CD4-positive, alpha-beta T cell treated with Interleukin-1 beta for 1 hour (primary cell): ENCODE results near the gene SNAP29.
"Not testable (repeated sequence)": the region's sequence is repeated elsewhere in the genome, so short reads cannot be mapped to it uniquely, and the experiment has no call there.

ENCODE experiments used
- DNase-seq, 2 donors: peaks; one replicate each; pipeline ENCODE4 v3.0.0-alpha.2; 2020 to 2022

Gene SNAP29

GRCh38 chr22:20836987-20837823, 21.6 kb upstream of the SNAP29 start:
- DNase-seq, result no peak

DNA sequence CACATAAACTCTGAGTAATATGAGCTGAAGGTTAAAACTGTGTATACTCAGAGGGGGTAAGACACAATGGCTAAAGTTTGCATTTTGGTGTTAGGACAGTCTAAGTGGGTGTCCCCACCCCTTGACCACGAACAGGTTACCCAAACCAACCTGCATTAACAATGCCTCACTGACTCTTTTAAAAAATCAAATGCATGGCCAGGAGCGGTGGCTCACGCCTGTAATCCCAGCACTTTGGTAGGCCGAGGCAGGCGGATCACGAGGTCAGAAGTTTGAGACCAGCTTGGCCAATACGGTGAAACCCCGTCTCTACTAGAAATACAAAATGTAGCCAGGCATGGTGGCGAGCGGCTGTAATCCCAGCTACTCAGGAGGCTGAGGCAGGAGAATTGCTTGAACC, 19.5 kb upstream of the SNAP29 start:
- DNase-seq, result not testable (repeated sequence)

- no peak for DNase-seq
These were observed 18.8 kb upstream of the SNAP29 start for GRCh38 chr22:20839837-20840645.

- DNase-seq, result no peak
These were observed 18.0 kb upstream of the SNAP29 start for GRCh38 chr22:20840646-20841371.

DNA sequence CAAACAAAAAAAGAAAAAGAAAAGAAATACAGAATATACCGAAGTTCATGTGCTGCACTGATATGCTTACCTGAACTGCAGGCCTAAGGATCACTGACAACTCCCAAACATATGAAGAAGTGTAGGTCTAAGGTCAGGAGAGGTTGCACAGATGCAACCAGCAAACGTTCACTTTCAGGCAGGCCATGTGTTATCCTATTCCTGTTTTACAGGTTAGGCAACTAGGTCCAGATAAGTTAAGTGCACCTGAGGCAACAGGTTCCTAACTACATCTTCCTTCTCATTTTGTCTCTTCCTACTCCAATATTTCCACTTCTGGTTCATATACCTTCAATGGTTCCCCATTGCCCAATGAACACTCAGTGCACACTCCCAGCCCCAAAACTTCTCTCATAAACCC, 15.3 kb upstream of the SNAP29 start:
- no peak for DNase-seq

- no peak for DNase-seq
These were observed 14.5 kb upstream of the SNAP29 start for GRCh38 chr22:20844055-20845037.

- no peak for DNase-seq
These were observed 11.4 kb upstream of the SNAP29 start for GRCh38 chr22:20847318-20847822.

DNA sequence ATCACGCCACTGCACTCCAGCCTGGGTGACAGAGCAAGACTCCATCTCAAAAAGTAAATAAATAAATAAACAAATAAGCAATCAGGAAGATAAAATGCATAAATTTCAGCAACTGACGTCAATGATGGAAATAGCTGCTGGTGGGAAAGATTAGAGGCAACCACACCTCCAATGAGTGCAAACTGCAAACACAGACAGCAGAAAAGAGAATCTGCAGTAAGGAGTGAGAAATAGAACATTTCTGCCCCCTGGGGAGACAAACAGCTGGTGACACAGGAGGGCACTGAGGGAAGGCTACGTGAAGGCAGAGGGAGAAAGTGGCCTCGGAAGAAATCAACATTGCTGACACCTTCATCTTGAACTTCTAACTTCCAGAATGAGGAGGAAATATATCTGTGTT, 6.7 kb upstream of the SNAP29 start:
- no peak for DNase-seq

- DNase-seq, result no peak
These were observed 6.3 kb upstream of the SNAP29 start for GRCh38 chr22:20852503-20852902.

GRCh38 chr22:20853236-20853660, 5.6 kb upstream of the SNAP29 start:
- no peak for DNase-seq

- DNase-seq, result no peak
These were observed 1.6 kb upstream of the SNAP29 start for GRCh38 chr22:20857247-20857643.

DNA sequence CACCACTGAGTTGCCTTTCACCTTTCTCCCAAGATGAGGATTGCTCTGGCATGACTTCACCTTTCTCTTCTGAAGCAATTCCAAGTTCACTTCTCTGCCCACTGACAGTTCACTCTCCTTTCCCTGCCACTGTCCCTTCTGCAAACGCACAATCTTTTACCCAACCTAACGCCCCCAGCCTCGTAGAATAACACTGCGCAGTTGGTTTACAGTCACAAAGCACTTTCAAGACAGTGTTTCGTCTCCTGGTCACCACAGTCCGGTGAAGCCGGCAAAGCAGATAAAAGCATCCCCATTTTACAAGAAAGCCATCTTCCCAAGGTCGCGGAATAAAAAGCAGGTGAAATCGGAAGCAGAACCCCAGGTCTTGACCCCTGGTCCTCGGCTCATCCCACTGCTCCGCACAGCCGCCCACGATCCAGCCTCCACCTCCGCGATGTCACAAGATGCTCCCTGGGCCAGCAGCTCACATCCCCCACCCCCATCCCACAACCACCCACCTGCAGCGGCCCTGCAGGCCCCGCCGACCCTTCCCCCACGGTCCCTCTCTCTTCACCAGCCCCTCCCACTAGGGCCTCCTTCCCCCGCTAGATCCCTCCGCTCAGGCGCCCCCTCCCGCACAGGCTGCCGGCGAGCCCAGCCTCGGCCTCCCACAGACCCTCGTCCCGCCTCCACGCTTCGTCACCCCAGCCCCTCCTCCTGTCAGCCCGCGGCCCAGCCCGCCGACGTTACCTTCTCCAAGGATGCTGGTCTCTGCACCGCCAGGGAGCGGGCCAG, 781 bp upstream of the SNAP29 start:
- DNase-seq, result peak; percentile 84 to 86

DNA sequence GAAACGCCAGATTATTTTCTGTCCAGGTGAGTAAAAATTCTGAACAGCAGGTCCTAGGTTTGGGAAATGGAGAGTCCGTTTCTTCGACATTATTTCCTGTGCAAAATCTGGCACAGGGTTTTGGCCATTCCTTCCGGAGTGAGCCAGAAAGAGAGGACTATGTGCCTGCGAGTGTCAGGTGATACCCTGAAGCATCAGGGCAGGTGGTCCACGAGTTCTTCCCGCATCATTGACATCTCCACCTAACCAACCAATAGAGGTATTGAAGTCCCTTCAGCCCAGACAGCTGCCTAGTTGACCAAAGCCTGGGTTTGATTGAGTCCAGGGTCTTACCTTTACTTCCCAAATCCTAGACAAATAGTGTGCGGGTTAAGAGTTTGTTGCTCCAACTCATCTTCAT, 808 bp downstream of the SNAP29 start:
- no peak for DNase-seq

- no peak for DNase-seq
These were observed 3.7 kb downstream of the SNAP29 start for GRCh38 chr22:20862540-20862939.

GRCh38 chr22:20863366-20863765, 4.6 kb downstream of the SNAP29 start:
- DNase-seq, result no peak

DNA sequence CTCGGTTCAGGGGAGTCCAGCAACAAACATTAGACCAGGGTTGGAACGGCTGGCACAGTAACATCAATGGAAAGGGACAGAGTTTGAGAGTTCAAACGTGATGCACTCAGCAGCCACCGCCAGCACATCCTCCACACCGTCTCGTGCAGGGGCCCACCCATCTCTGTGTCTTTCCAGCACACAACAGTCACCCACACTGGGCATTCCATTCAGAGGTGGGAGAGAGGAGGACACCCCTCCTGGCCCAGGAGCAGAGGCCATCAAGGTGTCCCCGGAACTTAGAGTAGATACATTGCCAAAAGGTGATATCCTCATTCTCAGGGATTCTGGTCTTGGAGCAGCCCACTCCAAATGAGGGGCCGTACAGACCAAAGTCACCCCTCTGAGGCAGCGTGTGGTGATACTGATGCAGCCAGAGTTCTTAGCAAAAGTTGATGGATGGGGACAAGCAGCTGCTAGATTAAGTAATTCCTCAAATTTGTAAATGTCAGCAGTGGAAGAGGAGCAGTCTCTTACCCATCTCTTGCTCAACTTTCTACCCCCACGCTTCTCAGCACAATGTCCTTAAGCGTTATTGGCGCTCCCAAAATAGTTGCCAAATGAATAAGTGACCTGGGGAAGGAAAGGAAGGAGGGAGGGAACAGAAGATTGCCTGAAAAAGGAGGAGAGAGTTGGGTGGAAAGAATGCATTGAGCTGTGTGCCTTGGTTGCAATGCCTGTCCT, 5.5 kb downstream of the SNAP29 start:
- DNase-seq, result no peak

DNA sequence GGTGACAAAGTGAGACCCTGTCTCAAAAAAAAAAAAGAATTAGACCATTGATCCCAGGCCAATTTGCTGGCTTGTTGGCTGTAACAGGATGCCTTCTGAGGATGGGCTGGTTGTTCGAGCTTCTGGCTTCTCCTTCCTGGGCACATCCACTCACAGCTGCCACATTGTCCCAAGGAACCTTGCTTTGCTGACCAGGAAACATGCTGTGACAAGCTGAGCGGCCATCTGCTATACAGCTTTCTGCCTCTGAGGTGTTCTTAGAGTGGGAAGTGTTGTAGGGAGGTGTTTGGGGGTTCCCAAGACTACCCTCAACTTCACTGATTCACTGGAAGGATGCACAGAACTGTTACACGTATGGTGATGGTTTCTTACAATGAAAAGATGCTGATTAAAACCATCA, 6.5 kb downstream of the SNAP29 start:
- DNase-seq, result no peak

- DNase-seq, result no peak
These were observed 7.2 kb downstream of the SNAP29 start for GRCh38 chr22:20865875-20866445.

GRCh38 chr22:20866736-20867135, 7.9 kb downstream of the SNAP29 start:
- DNase-seq, result no peak
